HG03378 (cell line): Measurements from ENCODE around the gene PLSCR1.
"Not testable (repeated sequence)": the region's sequence is repeated elsewhere in the genome, so short reads cannot be mapped to it uniquely, and the experiment has no call there.

Experiments
- ATAC-seq: cut with Tn5 transposase; IDR thresholded peaks from one replicate; pipeline ENCODE4 v1.9.1; 2021; ENCODE audit warnings: mild to moderate bottlenecking, moderate library complexity; ENCODE audit not compliant: unreplicated experiment

Gene PLSCR1

GRCh38 chr3:146485297-146485696, 59.1 kb downstream of the PLSCR1 start:
- ATAC-seq, result no peak

GRCh38 chr3:146476094-146476740, 68.2 kb downstream of the PLSCR1 start:
- no peak for ATAC-seq

- not testable (repeated sequence) for ATAC-seq
These were observed 69.4 kb downstream of the PLSCR1 start for GRCh38 chr3:146474976-146475375.

GRCh38 chr3:146473726-146474125, 70.7 kb downstream of the PLSCR1 start:
- no peak for ATAC-seq

- ATAC-seq, result no peak
These were observed 71.8 kb downstream of the PLSCR1 start for GRCh38 chr3:146472611-146473010.

GRCh38 chr3:146471012-146471411, 73.4 kb downstream of the PLSCR1 start:
- no peak for ATAC-seq

GRCh38 chr3:146470425-146470990, 73.9 kb downstream of the PLSCR1 start:
- ATAC-seq, result no peak

GRCh38 chr3:146469150-146470017, 75.0 kb downstream of the PLSCR1 start, which contains the start of gene PLSCR2:
Gene PLSCR2 (minus strand): TSS chr3:146469561. CDS start chr3:146459904, 9,657 bp downstream.
- peak; percentile 97 for ATAC-seq

- ATAC-seq, result no peak
These were observed 75.7 kb downstream of the PLSCR1 start for GRCh38 chr3:146468671-146469149.

GRCh38 chr3:146468234-146468633, 76.2 kb downstream of the PLSCR1 start:
- ATAC-seq, result no peak

- no peak for ATAC-seq
These were observed 77.8 kb downstream of the PLSCR1 start for GRCh38 chr3:146466604-146467003.

GRCh38 chr3:146465693-146466465, 78.5 kb downstream of the PLSCR1 start:
- no peak for ATAC-seq
